DMS79 treated with DMSO at 0.1 percent for 48 hours (cell line): ENCODE data around the gene ZNF593OS.

Experiments used
- DNase-seq: peaks from one replicate; lab custom pipeline; 2025; lab: John Stamatoyannopoulos, UW

The ZNF593OS gene

DNA sequence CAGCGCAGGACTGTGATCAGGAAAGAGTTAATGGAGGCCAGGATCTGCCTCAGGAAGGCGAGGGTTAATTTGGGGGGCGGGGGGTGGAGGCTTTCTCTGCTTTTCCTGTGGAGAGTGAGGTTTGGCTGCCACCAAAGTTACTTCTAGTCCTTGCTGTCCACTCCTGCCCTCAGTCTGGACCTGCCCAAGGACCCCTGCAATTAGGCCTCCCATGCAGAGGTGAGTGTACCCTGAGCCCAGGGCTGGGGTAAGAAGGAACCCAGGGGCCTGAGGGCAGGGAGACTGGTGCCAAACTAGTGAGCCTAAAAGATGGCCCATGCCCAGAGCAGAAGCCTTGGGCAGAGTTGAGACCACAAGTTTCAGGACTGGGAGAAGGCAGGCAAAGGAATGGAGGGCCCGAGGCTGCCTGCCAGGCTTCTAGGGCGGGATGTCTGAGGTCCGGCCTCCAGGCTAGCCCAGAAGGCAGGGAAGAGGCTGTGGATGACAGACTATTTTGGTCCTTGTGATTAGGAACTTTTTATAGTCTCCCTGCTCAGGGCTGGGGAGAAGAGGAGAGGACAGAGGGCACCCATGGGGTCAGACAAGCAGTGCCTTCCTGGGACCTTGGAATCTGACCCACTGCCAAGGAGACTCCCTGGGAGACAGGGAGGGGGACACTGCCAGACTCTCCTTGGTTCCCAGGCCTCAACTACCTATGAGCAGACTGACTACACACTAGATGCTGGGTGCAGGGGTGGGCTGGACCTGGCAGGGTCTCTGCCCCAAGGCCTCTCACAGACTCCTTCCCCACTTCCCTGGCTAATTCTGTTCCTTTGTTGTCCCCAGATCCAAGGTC, 12.5 kb downstream of the ZNF593OS start, which contains the start of gene FAM110D:
Gene FAM110D (plus strand): TSS at position 172 of the 835 bp plus-strand sequence. CDS start 2,213 bp downstream, outside the sequence.
- DNase-seq = no peak

DNA sequence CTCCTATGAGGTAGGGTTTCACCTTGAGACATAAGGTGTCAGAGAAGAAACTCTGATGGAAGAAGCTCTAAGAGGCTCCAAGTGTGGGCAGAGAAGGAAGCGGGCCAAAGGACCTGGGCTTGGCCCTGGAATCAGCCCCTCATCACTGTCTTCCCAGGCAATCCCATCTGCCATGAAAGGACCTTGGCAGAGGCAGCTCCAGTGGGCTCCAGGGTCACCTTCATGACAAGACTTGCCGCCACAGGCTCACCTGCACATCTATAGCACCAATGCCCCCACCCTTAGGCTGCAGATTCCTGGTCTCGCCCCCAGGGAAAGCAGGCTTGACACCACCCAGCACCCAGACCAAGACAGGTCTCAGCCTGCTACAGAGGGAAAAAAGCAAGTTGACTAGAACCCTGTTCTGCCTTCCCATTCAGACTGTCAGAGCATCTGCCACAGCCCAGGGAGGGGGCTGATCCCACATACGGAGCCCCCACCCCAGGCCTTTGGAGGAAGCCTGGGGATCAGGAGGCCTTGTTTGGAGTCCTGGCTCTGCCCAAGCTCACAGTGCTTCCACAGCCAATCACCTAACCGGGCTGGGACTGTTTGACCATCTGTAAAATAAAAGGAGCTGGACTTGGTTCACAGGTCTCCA, 13.2 kb downstream of the ZNF593OS start:
- no peak for DNase-seq

DNA sequence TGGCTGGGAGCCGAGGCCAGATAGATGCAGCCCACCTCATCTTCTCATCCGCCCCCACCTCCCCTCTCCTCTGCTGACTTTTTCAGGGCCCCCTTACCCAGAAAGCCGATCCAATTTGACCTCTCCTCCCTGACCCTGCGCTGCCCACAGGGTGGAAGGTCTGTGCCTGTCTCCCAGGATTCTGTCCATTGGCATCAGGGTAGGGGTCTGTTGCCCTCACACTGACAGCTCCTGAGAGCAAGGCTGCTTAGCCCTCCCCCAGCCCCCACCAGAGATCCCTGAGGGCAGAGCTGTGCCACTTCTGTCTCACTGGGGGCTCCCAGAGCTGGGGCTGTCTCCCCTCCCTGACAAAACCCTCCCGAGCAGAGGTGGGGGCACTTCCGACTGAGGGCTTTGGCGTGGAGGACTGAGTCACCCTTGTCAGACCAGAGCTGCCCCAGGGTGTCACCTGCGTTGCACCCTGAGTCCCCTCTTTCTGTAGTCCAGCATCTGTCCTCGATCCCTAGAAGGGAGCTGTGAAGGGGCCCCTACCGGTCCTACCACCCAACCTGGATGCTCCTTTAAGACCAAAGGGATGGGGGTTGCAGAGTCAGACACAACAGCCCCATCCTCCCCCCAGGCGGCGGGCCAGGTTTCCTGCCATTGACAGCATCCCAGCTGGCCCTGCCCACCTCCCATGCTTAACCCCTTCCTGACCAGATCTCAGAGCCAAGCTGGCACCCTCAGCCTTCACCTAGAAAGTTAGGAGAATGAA, 15.2 kb downstream of the ZNF593OS start:
- DNase-seq = no peak

DNA sequence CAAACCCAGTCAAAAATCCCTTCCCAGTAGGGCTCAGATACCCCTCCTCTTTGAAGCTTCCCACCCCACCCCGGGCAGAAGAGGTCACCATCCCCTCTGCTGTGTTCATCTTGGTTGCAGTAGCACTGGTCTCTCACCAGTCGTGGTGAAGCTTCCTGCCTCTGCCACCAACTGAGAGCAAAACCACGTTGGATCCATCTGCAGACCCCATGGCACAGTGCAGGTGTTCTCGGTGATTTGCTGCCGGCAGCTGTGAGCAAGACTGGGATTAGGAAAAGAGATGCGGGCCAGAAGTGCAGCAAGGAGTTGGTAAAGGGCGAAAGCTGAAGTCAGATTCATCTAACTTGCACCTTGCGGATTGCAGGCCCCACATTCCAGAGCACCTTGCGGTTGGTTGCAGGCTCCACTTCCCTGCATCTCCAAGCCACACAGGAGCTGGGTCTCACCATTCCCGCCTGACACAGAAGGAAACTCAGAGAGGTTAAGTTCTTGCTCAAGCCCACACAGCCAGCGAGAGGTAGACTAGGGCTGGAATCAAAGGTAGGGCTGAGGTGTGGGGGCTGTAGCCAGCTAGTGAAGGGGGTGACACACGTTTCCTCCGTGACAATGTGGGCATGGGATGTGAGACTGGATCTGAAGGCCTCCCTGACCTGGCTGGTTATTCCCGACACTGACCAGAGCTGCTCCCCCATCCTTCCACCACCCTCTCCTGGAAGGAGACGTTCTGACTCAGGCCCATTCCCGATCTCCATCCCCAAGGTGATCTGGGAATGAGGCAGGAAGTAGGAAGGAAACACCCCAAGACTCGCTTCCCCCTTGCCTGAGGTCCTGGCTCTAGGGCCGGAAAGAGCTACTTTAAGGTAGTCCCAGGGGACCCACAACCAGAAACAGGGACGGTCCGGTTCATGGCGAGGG, 16.0 kb downstream of the ZNF593OS start:
- no peak for DNase-seq

DNA sequence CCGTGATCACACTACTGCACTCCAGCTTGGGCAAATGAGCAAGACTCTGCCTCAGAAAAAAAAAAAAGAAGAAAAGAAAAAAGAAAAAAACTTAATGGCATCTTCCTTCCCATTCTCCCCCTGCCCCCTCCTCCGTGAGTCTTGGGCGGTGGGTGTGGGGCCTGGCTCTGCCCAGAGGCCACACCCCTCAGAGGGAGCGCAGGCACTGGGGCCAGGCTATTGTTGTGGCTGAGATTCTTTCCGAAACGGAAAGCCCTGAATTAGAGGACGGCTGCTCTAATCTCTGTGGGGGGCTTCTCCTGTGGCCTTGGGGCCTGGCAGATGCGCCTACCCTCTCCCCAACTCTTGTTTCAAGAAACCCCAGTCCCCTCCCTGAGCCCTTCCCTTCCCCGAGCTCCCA, 16.9 kb downstream of the ZNF593OS start:
- DNase-seq = no peak

DNA sequence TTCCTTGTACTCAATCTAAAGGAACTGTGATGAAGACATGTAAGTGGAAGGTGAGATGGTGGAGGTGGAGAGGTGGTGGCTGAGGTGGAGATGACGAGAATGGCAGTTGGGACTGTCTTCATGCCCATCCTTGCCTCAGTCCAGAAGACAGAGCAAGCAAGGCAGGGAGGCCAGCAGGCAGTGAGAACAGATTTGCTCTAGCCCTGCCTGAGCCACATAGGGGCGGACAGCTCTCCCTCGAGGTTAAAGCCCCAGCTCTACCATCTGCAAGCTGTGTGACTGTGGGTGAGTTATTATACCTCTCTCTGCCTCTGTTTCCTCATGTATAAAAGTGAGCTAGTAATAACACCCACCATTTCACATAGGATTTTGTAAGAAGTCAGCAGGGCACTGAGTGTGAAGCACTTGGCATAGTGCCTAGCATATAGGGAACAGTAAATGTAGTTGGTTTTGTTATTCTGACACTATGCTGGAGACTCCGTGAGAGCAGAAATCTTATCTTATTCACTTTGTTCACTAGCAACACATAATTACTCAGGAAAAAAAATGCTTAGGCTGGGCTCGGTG, 17.6 kb downstream of the ZNF593OS start:
- no peak for DNase-seq

DNA sequence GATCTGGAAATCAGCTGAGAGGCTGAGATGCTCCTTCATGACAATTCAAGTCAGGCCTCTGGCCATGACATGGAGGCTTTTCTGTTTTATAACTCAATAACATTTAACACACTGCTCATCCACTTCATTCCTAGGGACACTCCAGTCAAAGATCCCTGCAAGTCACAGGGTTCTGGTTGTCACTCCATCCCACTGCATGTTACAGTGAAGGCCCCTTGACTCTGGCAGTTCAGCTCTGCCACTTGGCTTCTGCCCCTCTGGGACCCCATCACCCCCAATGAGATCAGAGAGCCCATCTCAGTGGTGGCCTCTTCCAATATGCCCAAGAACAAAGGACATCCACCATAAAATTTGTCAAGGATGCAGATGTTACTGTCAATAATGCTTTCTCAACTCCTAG, 22.7 kb downstream of the ZNF593OS start:
- DNase-seq = no peak

DNA sequence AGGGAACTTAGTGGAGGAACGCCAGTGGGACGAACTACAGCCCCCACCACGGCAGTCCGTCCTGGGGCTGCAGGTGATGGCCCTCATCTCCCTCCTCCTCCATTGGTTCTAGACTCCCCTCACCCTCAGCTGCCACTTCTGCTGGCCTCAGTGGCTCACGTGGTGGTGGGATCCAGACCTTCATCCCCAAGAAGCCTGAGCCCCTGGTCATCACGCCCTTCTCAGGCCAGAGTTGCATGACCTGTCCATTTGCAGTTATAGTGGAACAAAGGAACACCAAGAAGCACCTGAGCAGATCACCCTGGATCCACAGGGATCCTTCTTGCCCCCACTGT, 25.7 kb downstream of the ZNF593OS start:
- no peak for DNase-seq

DNA sequence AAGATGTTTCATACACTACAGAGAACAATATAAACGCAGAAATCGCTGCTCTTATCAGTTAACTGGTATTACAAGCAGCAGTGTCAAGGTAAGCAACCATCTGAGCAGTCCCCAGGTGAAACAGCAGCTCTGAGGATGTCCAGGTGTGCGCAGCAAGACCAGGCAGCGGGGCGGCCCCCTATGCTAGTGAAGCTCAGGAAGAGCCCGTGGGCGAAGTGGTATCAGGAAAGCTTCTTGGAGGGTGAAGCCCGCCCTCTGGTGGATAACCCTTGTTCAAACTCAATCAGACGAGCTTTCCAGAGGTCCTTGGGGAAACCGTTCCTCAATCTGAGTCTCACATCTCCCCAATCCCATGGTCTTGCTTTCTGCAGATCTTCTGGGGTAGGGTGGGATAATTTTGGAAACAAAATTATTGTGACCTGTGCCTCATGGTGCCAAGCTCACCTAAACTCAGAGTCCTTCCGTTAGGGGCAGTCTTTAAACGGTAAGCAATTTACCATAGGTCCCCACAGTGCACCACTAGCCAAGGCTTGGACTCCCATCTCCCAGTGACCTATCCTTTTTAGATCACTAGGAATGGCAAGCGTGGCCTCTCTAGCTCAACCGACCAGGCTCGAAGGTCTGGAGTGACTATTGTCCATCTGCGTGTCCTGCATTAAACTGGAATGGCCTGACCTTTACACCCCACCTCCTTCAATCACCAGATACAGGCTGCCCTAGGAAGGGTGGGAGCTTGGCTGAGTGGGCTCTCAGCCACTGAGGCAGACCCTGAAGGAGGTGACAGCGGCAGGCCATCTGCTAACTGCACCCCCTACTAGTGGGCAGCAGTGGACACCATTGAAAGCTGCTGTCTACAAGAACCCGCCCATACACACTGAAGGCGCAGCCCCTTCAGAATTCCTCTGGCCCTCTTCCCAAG, 26.3 kb downstream of the ZNF593OS start:
- peak; percentile 94 for DNase-seq

DNA sequence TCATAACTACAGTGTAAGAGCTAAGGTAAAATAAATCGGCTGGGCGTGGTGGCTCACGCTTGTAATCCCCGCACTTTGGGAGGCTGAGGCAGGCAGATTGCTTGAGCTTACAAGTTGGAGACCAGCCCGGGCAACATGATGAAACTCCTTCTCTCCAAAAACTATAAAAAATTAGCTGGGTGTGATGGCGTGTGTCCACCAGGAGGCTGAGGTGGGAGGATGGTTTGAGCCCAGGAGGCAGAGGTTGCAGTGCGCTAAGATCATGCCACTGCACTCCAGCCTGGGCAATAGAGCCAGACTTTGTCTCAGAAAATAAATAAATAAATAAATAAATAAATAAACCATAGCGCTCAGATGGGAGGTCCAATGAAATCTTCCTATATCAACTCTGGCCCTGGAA, 29.5 kb downstream of the ZNF593OS start:
- DNase-seq = no peak

DNA sequence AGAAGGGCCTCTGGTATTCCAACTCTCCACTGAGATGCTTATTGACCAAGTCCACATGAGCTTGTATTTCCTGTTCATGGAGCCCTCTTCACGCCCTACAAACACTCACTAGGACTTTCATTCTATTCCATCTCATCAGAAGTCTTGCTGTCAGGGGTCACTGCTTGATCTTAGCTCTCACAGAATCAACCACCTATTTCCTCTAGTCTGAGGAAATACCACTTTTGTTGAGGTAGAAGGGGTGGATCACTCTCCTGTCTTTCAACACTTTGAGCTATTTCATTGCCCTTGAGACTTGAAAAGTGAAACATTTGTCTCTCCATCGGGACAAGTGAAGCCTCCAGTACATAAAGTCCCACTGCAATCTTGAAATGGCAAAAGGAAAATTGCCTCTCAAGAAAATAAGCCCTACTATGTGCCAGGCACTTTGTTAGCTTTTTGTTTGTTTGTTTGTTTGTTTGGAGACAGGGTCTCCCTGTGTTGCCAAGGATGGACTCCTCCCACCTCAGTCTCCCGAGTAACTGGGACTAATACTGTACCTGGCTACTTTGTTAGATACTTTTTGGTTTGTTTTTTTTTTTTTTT, 32.6 kb downstream of the ZNF593OS start:
- peak; percentile 96 for DNase-seq

DNA sequence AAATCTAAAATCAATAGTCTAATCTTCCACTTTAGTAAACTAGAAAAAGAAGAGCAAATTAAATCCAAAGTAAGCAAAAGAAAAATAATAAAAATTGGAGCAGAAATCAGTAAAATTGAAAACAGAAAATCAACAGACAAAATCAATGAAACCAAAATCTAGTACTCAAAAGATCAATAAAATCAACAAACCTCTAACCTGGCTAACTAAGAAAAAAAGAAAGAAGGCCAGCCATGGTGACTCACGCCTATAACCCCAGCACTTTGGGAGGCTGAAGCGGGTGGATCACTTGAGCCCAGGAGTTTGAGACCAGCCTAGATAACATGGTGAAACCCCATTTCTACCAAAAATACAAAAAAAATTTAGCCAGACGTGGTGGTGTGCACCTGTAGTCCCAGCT, 37.2 kb downstream of the ZNF593OS start:
- DNase-seq = no peak

DNA sequence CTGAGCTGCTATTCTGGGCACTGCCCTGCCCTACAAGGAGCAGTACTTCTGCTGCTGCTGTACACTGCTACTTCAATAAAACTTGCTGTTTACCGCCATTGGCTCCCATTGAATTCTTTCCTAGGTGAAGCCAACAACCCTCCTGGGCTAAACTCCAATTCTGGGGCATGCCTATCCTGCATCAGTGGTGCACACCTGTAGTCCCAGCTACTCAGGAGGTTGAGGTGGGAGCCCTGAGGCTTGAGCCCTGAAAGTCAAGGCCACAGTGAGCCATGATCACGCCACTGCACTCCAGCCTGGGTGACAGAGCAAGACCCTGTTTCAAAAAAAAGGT, 38.8 kb downstream of the ZNF593OS start:
- DNase-seq = no peak

DNA sequence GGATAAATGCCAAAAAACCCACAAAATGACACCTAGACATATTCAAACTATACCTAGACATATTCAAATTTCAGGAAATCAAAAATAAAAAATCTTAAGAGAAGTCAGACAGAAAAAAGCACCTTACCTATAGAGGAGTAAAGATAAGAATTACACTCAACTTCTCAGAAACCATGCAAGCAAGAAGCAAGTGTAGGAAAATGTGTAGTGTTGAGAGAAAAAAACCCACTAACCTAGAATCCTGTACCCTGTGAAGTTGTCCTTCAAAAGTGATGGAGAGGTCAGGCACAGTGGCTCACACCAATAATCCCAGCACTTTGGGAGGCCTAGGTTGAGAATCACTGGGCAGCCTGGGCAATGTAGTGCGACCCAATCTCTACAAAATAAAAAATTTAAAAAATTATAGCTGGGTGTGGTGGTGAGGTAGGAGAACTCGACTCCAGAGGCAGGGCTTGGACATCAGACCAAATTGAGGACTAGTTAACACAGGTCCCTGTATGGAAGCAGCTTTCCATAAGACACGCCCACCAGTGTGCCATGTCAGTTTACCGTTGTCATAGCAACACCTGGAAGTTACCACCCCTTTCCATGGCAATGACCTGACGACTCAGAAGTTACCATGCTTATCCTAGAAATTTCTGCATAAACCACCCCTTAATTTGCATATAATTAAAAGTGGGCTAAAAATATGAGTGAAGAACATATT, 39.4 kb downstream of the ZNF593OS start:
- no peak for DNase-seq

DNA sequence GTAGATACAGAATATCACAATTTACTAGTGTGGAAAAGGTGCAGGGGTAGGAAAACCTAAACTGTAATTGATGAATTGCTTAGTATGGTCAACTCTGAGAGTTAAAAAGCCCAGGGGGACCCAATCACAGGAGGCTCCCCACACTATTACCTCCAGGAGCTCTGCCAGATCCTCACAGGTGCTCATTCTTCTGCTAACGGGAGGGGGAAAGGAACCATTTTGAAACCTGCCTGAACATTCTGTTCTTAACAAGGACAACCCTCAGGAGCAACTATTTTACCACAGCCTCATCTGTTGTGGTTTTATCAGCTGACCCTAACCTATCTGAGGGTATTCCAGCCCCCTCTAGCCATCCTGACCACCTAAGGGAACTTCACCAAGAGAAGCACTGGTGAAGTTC, 40.9 kb downstream of the ZNF593OS start:
- DNase-seq = no peak

DNA sequence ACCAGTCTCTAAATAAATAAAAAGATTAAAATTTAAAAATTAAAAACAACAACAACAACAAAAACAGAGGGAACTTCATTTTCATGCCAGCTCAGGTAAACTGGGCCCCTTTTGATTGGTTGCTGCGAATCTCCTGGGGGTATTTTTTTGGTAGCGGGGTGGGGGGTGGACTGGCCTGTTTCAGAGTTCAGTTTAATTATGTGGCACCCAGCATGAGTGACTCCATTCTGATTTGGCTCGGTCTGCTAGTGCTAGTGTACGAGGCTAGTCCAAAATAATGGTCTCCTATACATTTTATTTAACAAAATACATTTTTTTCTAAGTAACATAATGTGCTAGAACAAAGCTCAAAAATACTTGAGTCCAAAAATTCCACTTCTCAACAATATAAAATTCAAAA, 41.9 kb downstream of the ZNF593OS start:
- DNase-seq = no peak

DNA sequence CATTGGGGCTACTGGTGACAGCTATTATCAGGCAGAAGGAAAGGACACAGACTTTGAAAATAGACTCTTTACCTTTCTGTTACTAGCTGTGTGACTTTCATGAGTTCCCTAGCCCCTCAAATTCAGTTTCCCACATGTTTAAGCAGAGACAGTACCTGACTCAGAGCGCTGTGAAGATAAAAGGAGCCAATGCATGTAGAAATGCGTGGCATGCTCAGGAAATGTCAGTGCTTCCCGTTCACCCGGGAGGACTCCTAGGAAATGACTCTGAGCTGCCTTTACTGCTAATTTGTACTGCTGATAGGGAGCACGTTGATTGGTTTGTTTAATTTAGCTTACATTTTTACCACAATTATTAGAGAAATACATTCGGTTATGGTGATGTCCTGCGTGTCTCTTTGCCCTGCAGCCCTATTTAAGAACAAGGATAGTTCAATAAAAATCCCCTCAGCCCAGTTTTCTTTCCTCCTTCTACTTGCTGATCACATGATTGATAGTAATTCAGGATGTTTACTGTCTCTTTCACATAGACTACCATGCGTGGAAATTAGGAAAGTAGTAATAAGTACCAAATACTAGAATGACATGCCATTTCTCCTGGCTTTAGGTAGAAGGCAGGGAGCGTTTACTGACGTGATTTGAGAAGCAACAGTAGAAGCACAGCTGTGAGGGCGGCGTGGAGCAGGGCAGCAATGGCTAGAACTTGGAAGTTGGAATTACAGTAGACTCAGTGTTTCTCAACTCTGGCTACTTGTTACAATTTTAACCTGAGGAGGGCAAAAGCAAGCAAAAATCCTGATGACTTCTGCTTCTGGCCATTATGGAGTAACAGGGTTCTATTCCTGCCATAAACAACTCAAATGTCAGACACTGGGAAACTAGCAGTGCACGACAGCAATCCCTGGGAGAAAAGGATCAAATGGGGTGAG, 44.1 kb downstream of the ZNF593OS start:
- DNase-seq = no peak

DNA sequence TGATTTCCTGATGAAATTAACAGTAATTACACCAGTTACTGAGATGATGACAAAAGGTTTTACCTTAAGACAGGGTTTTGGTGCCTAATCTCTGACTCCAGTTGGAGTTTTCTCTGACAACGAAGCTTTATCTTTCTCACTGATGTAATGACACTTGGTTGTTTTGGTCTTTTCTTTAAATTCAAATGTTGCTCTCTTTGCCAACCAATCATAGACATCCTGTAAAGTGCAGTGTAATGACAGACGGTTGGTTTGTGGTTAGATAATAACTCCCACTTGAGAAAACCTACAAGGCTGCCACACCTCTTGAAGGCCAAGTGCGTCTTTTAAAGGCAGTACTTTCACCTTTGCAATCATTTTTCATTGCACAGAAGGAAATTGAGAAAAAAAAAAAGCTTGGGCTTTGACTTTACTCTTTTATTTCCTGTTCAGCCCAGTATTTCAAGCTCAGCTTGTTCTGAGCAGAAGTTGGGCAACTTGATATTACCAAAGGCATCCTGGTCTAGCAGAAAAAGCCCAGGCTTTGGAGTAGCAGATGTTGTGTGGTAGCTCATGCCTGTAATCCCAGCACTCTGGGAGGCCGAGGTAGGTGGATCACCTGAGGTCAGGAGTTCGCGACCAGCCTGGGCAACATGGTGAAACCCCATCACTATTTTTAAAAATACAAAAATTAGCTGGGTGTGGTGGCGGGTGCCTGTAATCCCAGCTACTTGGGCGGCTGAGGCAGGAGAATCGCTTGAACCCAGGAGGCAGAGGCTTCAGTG, 45.1 kb downstream of the ZNF593OS start:
- DNase-seq = peak; percentile 99
